HEK293 (cell line): ENCODE measurements around the gene IL1B.
A peak's percentile ranks its signal among the peaks of the same experiment; 100 is the strongest.

Source experiments
- CTCF ChIA-PET: fragments of 350-600 bp; formaldehyde crosslinking; extraction: SDS; loops from one replicate; lab custom pipeline; 2021; ENCODE audit warnings: antibody characterized with exemption; lab: Yijun Ruan, JAX
- POLR2A ChIA-PET: fragments of 300-600 bp; formaldehyde crosslinking; extraction: SDS; loops from one replicate; lab custom pipeline; 2020; ENCODE audit warnings: antibody characterized with exemption, inconsistent platforms; lab: Yijun Ruan, JAX
- H3K27ac ChIP-seq: fragments of 200-500 bp; sonication (Bioruptor generic); 2 replicates; pipeline ENCODE4 v1.5.1; 2014; ENCODE audit warnings: low read depth, low read length, control low read depth, inconsistent platforms; ENCODE audit errors: extremely low read depth
- H3K36me3 ChIP-seq, 2 experiments: fragments of 200-500 bp in 1 of 2; sonication (Bioruptor generic) in 1 of 2; 1 replicate in 1 of 2; 2 replicates in 1 of 2; pipeline ENCODE4 v1.5.1; 2014 to 2017; ENCODE audit warnings: inconsistent platforms in 2 of 2, low read length in 2 of 2; ENCODE audit not compliant: control insufficient read depth in 2 of 2, insufficient read depth in 1 of 2
- H3K4me1 ChIP-seq: fragments of 200-500 bp; sonication (Bioruptor generic); 2 replicates; pipeline ENCODE4 v1.5.1; 2014; ENCODE audit warnings: mild to moderate bottlenecking, low read length, inconsistent platforms; ENCODE audit not compliant: control insufficient read depth, insufficient read depth
- H3K4me3 ChIP-seq: 2 replicates; pipeline ENCODE4 v1.5.1; 2011; ENCODE audit warnings: low read depth, mild to moderate bottlenecking, control low read depth, low read length, moderate library complexity
- H3K9me3 ChIP-seq: fragments of 200-500 bp; sonication (Bioruptor generic); 2 replicates; pipeline ENCODE4 v1.5.1; 2014; ENCODE audit warnings: low read depth, low read length, inconsistent platforms; ENCODE audit not compliant: control insufficient read depth, insufficient read depth
- BCL6B ChIP-seq: fragments of 450-650 bp; formaldehyde crosslinking; IDR thresholded peaks from 2 replicates; pipeline ENCODE4 v1.5.1; 2017; ENCODE audit warnings: missing biosample characterization, missing genetic modification characterization
- GFI1B ChIP-seq: fragments of 450-650 bp; formaldehyde crosslinking; IDR thresholded peaks from 2 replicates; pipeline ENCODE4 v1.5.1; 2016; ENCODE audit warnings: missing biosample characterization, missing genetic modification characterization
- MEIS1 ChIP-seq: sonication (generic); formaldehyde crosslinking; IDR thresholded peaks from 2 replicates; pipeline ENCODE4 v1.8.1; 2022; ENCODE audit warnings: missing genetic modification reagents, mild to moderate bottlenecking, borderline replicate concordance
- PRDM4 ChIP-seq: fragments of 450-650 bp; formaldehyde crosslinking; IDR thresholded peaks from 2 replicates; pipeline ENCODE4 v1.5.1; 2017; ENCODE audit warnings: missing biosample characterization, missing genetic modification characterization
- ZBTB11 ChIP-seq: fragments of 450-650 bp; formaldehyde crosslinking; conservative IDR thresholded peaks from 2 replicates; pipeline ENCODE4 v1.5.1; 2016; ENCODE audit warnings: low read depth, missing biosample characterization, missing genetic modification characterization
- ZBTB49 ChIP-seq: fragments of 450-650 bp; formaldehyde crosslinking; IDR thresholded peaks from 2 replicates; pipeline ENCODE4 v1.5.1; 2016; ENCODE audit warnings: missing biosample characterization, missing genetic modification characterization, low read depth
- ZNF292 ChIP-seq: fragments of 450-650 bp; formaldehyde crosslinking; IDR thresholded peaks from 2 replicates; pipeline ENCODE4 v1.5.1; 2016; ENCODE audit warnings: low read depth, missing biosample characterization, missing genetic modification characterization, borderline replicate concordance
- ZNF335 ChIP-seq: fragments of 450-650 bp; formaldehyde crosslinking; conservative IDR thresholded peaks from 2 replicates; pipeline ENCODE4 v1.5.1; 2016; ENCODE audit warnings: missing biosample characterization, missing genetic modification characterization
- ZNF354C ChIP-seq: fragments of 450-650 bp; formaldehyde crosslinking; IDR thresholded peaks from 2 replicates; pipeline ENCODE4 v1.5.1; 2016; ENCODE audit warnings: missing biosample characterization, missing genetic modification characterization, low read depth, borderline replicate concordance
- ZNF501 ChIP-seq: fragments of 450-650 bp; formaldehyde crosslinking; IDR thresholded peaks from 2 replicates; pipeline ENCODE4 v1.5.1; 2016; ENCODE audit warnings: missing biosample characterization, missing genetic modification characterization
- ZNF555 ChIP-seq: fragments of 450-650 bp; formaldehyde crosslinking; conservative IDR thresholded peaks from 2 replicates; pipeline ENCODE4 v1.5.1; 2017; ENCODE audit warnings: missing biosample characterization, mild to moderate bottlenecking, missing genetic modification characterization, inconsistent platforms
- ZNF571 ChIP-seq: fragments of 450-650 bp; formaldehyde crosslinking; IDR thresholded peaks from 2 replicates; pipeline ENCODE4 v1.5.0; 2017; ENCODE audit warnings: missing biosample characterization, missing genetic modification characterization
- ZNF626 ChIP-seq: fragments of 450-650 bp; sonication (Bioruptor Pico); formaldehyde crosslinking; IDR thresholded peaks from 2 replicates; pipeline ENCODE4 v1.5.1; 2018; ENCODE audit warnings: missing biosample characterization, missing genetic modification characterization, inconsistent platforms
- ZNF664 ChIP-seq: fragments of 450-650 bp; formaldehyde crosslinking; IDR thresholded peaks from 2 replicates; pipeline ENCODE4 v1.5.1; 2016; ENCODE audit warnings: missing biosample characterization, missing genetic modification characterization
- ZNF707 ChIP-seq: fragments of 450-650 bp; formaldehyde crosslinking; IDR thresholded peaks from 2 replicates; pipeline ENCODE4 v1.5.1; 2016; ENCODE audit warnings: missing biosample characterization, missing genetic modification characterization
- ZNF830 ChIP-seq: fragments of 450-650 bp; IDR thresholded peaks from 2 replicates; pipeline ENCODE4 v1.5.0; 2018; ENCODE audit warnings: missing biosample characterization, missing genetic modification characterization, low read depth, mild to moderate bottlenecking, moderate library complexity
- ZSCAN23 ChIP-seq: fragments of 450-650 bp; formaldehyde crosslinking; IDR thresholded peaks from 2 replicates; pipeline ENCODE4 v1.5.1; 2016; ENCODE audit warnings: missing biosample characterization, missing genetic modification characterization
- ZXDB ChIP-seq: fragments of 450-650 bp; formaldehyde crosslinking; IDR thresholded peaks from 2 replicates; pipeline ENCODE4 v1.5.1; 2016; ENCODE audit warnings: missing biosample characterization, missing genetic modification characterization

IL1B gene

GRCh38 chr2:112783187-112783714 is 53.3 kb downstream of the IL1B start:
- Histone ChIP-seq H3K36me3 (no peaks in the 10 kb centered on the region), H3K27ac (no peak overlapping the region), H3K4me3 (no peak overlapping the region), H3K4me1 (no peaks in the 10 kb centered on the region), H3K9me3 (no peaks in the 10 kb centered on the region)
- ChIA-PET POLR2A (no interaction called here), CTCF (interaction anchor here (0.8 kb wide), 1 partner anchor 8 kb away, joined by 3 read pairs; no protein-coding TSS in a partner anchor)
- TF ChIP-seq PRDM4 (tag by site-specific recombination) (peak; percentile 60; the same call in 1 of the 2 replicates), ZNF335 (tag by site-specific recombination) (0 out of 2 replicates have a peak, but pooled peaks have one; percentile 18), ZNF626 (tag by site-specific recombination) (no peak), ZNF555 (tag by site-specific recombination) (no peak), ZXDB (no peak)

GRCh38 chr2:112782234-112782799 is 54.3 kb downstream of the IL1B start:
- Histone ChIP-seq H3K9me3 (no peaks in the 10 kb centered on the region), H3K27ac (no peak overlapping the region), H3K4me1 (no peaks in the 10 kb centered on the region), H3K4me3 (no peak overlapping the region), H3K36me3 (no peaks in the 10 kb centered on the region)
- ChIA-PET POLR2A (interaction anchor here (0.6 kb wide), 1 partner anchor 28 kb away, joined by 4 read pairs; no protein-coding TSS in a partner anchor), CTCF (interaction anchor here (0.7 to 0.8 kb wide), 2 partner anchors 9 to 69 kb away, joined by 3 read pairs; no protein-coding TSS in a partner anchor)
- TF ChIP-seq ZNF664 (no peak), ZNF707 (tag by site-specific recombination) (no peak), ZBTB49 (tag by site-specific recombination) (no peak), ZNF292 (no peak), ZNF501 (no peak), ZSCAN23 (no peak), ZBTB11 (tag by site-specific recombination) (no peak), ZNF354C (no peak), GFI1B (no peak), ZNF830 (tag by site-specific recombination) (no peak), BCL6B (tag by site-specific recombination) (no peak), MEIS1 (no peak), ZNF571 (tag by site-specific recombination) (no peak)
